K562 (cell line): ENCODE data around the gene RFX7. TPM values are rescaled to one million over a fixed set of nuclear protein-coding genes. Genes with fewer than 3 reads are reported as not detected.
A peak's percentile ranks its signal among the peaks of the same experiment; 100 is the strongest.

ENCODE experiments used
- ATAC-seq: fragments of 200-7000 bp; cut with Tn5 transposase; 3 replicates; pipeline ENCODE4 v1.9.1; 2020; ENCODE audit warnings: moderate library complexity
- BruUV-seq: library from RNA; stranded (reverse); fragments of 400-500 nt; replicated peaks from 2 replicates; lab custom pipeline; 2021; lab: Mats Ljungman, UMichigan
- CTCF ChIA-PET: fragments of 300-600 bp; formaldehyde crosslinking; extraction: SDS; loops from one replicate; lab custom pipeline; 2021; ENCODE audit warnings: low intra/inter-chr PET ratio; lab: Yijun Ruan, JAX
- POLR2A ChIA-PET: fragments of 300-600, 350-650 bp; sonication (Branson Sonifier 250); formaldehyde crosslinking; extraction: SDS; loops from one replicate; lab custom pipeline; 2021; ENCODE audit warnings: antibody characterized with exemption, inconsistent platforms; lab: Yijun Ruan, JAX
- DNase-seq, 4 experiments: peaks; one replicate each; pipeline versions ENCODE4 v3.0.0 to v3.0.0-alpha.2; 2011 to 2018; ENCODE audit warnings: low spot score in 3 of 4, mixed read lengths in 3 of 4; ENCODE audit errors: extremely low read depth in 1 of 4
- FAIRE-seq: peaks from 2 replicates; lab custom pipeline; 2011; peaks lifted over from hg19 to GRCh38; lab: Jason Lieb, UNC
- H2AFZ ChIP-seq: 2 replicates; pipeline ENCODE4 v1.6.0; 2011; ENCODE audit warnings: low read depth, low read length, control low read depth, inconsistent platforms
- H3K27ac ChIP-seq: fragments of 200-600 bp; 3 replicates; pipeline ENCODE4 v1.8.0; 2011; ENCODE audit warnings: low read depth, mild to moderate bottlenecking, control low read depth, inconsistent platforms, low read length, moderate library complexity, mixed read lengths; ENCODE audit errors: extremely low read depth
- H3K27me3 ChIP-seq, 2 experiments: fragments of 300-600 bp in 1 of 2; 2 replicates in 1 of 2; 3 replicates in 1 of 2; pipeline versions ENCODE4 v1.6.0 to v1.8.0; 2011; ENCODE audit warnings: inconsistent platforms in 2 of 2, low read length in 2 of 2, mild to moderate bottlenecking in 1 of 2, mixed read lengths in 1 of 2, moderate library complexity in 1 of 2; ENCODE audit not compliant: control insufficient read depth in 2 of 2, insufficient read depth in 2 of 2
- H3K36me3 ChIP-seq: fragments of 300-600 bp; 3 replicates; pipeline ENCODE4 v1.8.0; 2011; ENCODE audit warnings: mild to moderate bottlenecking, low read length, inconsistent platforms; ENCODE audit not compliant: control insufficient read depth, insufficient read depth
- H3K4me1 ChIP-seq, 2 experiments: fragments of 200-600 bp in 1 of 2; replicated peaks in 1 of 2; 2 replicates in 1 of 2; 3 replicates in 1 of 2; pipeline versions ENCODE4 v1.5.1 to v1.8.0; 2011; ENCODE audit warnings: inconsistent platforms in 2 of 2, low read length in 2 of 2, mild to moderate bottlenecking in 1 of 2, mixed read lengths in 1 of 2, moderate library complexity in 1 of 2; ENCODE audit not compliant: control insufficient read depth in 2 of 2, insufficient read depth in 2 of 2
- H3K4me2 ChIP-seq: 2 replicates; pipeline ENCODE4 v1.6.1; 2011; ENCODE audit warnings: low read length, control low read depth, inconsistent platforms, mixed read lengths; ENCODE audit not compliant: insufficient read depth
- H3K4me3 ChIP-seq: fragments of 200-600 bp; sonication (generic), shearing (Covaris generic); 2 replicates; pipeline ENCODE4 v1.5.1; 2016; ENCODE audit warnings: control low read depth, inconsistent platforms
- H3K79me2 ChIP-seq: fragments of 200-600 bp; 3 replicates; pipeline ENCODE4 v1.8.0; 2011; ENCODE audit warnings: low read length, inconsistent platforms; ENCODE audit not compliant: control insufficient read depth, insufficient read depth
- H3K9ac ChIP-seq, 2 experiments: 2 replicates each; pipeline versions ENCODE4 v1.6.0 to v1.6.1; 2011; ENCODE audit warnings: low read depth in 2 of 2, low read length in 2 of 2, control low read depth in 1 of 2, inconsistent platforms in 1 of 2, mild to moderate bottlenecking in 1 of 2, mixed read lengths in 1 of 2; ENCODE audit not compliant: insufficient read depth in 1 of 2
- H3K9me1 ChIP-seq: one replicate; pipeline ENCODE4 v1.6.0; 2011; ENCODE audit warnings: inconsistent platforms, mild to moderate bottlenecking, low read length, moderate library complexity; ENCODE audit not compliant: control insufficient read depth, insufficient read depth
- H3K9me3 ChIP-seq: replicated peaks from 2 replicates; pipeline ENCODE4 v1.5.1; 2011; ENCODE audit warnings: low read depth, low read length, inconsistent platforms; ENCODE audit not compliant: control insufficient read depth, insufficient read depth
- H4K20me1 ChIP-seq: replicated peaks from 2 replicates; pipeline ENCODE4 v1.6.1; 2011; ENCODE audit warnings: low read length, inconsistent platforms, mixed read lengths; ENCODE audit not compliant: control insufficient read depth, insufficient read depth
- ILK ChIP-seq: fragments of 450-650 bp; IDR thresholded peaks from 2 replicates; pipeline ENCODE4 v1.6.1; 2016; ENCODE audit warnings: missing genetic modification characterization, low read depth, mild to moderate bottlenecking, missing compliant biosample characterization, moderate library complexity, borderline replicate concordance
- KAT2B ChIP-seq: IDR thresholded peaks from one replicate; pipeline ENCODE4 v1.6.1; 2012; ENCODE audit warnings: low read depth, mild to moderate bottlenecking, control low read depth, inconsistent platforms, low read length, moderate library complexity
- NFE2L1 ChIP-seq: fragments of 450-650 bp; IDR thresholded peaks from 2 replicates; pipeline ENCODE4 v1.6.1; 2016; ENCODE audit warnings: missing genetic modification characterization, low read depth, mild to moderate bottlenecking, missing compliant biosample characterization, moderate library complexity, borderline replicate concordance
- PCBP1 ChIP-seq: fragments of 200-400 bp; formaldehyde crosslinking; IDR thresholded peaks from 2 replicates; pipeline ENCODE4 v1.6.1; 2018; ENCODE audit warnings: mild to moderate bottlenecking, low read depth, low read length; ENCODE audit not compliant: poor library complexity, severe bottlenecking
- POLR2G ChIP-seq: fragments of 200-400 bp; formaldehyde crosslinking; IDR thresholded peaks from 2 replicates; pipeline ENCODE4 v1.6.1; 2017; ENCODE audit warnings: low read depth, mild to moderate bottlenecking, antibody characterized with exemption, low read length, moderate library complexity
- ZEB2 ChIP-seq: fragments of 450-650 bp; IDR thresholded peaks from 2 replicates; pipeline ENCODE4 v1.6.1; 2016
- ZKSCAN3 ChIP-seq: fragments of 250-450 bp; sonication (Bioruptor Pico); IDR thresholded peaks from 2 replicates; pipeline ENCODE4 v1.4.0; 2020
- ZKSCAN8 ChIP-seq: fragments of 200-800 bp; sonication (Bioruptor generic); IDR thresholded peaks from 2 replicates; pipeline ENCODE4 v1.6.1; 2016; ENCODE audit warnings: missing genetic modification characterization, missing compliant biosample characterization
- in situ Hi-C: fragments of 300-500 bp; cut with MboI; formaldehyde crosslinking; loops from 4 replicates; pipeline ENCODE4 v1.15.0; 2018; ENCODE audit warnings: inconsistent platforms, mixed read lengths
- intact Hi-C: fragments of 100-400 bp; cut with micrococcal nuclease; formaldehyde crosslinking; loops from 2 replicates; pipeline ENCODE4 v1.14.2; 2022
- polyA plus RNA-seq, 8 experiments: library from polyadenylated mRNA; depleted of rRNA in 4 of 8; stranded (reverse) in 5 of 8; unstranded in 3 of 8; fragments of >200 nt; fragmentation: Nextera tagmentation in 2 of 8; fragmentation: Illumina TruSeq in 1 of 8; extraction: Ambion mirVana in 2 of 8; extraction: Trizol in 1 of 8; gene quantifications; 2 replicates each; pipeline versions ENCODE4 v1.2.1 to v1.2.3, GENCODE V29; 2011 to 2014; ENCODE audit warnings: inconsistent platforms in 1 of 8, missing spikeins in 1 of 8
- total RNA-seq, 7 experiments: library from RNA; depleted of rRNA in 6 of 7; stranded (reverse); fragments of >200 nt in 6 of 7; fragmentation: Illumina TruSeq in 2 of 7; extraction: Trizol in 2 of 7; gene quantifications; 2 replicates each; pipeline versions ENCODE4 v1.2.1 to v1.2.3, GENCODE V29; 2011 to 2021; ENCODE audit warnings: low replicate concordance in 1 of 7
- TF ChIP-seq, protein P1 (sequence below): sonication (generic); formaldehyde crosslinking; IDR thresholded peaks from 2 replicates; pipeline ENCODE4 v1.8.1; 2023; ENCODE audit warnings: mild to moderate bottlenecking, missing genetic modification reagents
- TF ChIP-seq, protein P2 (sequence below): fragments of 250-450 bp; sonication (Bioruptor Pico); IDR thresholded peaks from 2 replicates; pipeline ENCODE4 v1.5.1; 2021; ENCODE audit warnings: mild to moderate bottlenecking
- TF ChIP-seq, protein P3 (sequence below): fragments of 450-650 bp; formaldehyde crosslinking; IDR thresholded peaks from 2 replicates; pipeline ENCODE4 v1.4.0; 2022; ENCODE audit warnings: missing genetic modification characterization

RFX7 gene
- total and polyA plus RNA-seq, 9 of the 15 experiments (the other 6 are each of a cell fraction or from before 2014, with no cell fraction given): 2.4 to 17.9 (median 6.3) TPM

DNA sequence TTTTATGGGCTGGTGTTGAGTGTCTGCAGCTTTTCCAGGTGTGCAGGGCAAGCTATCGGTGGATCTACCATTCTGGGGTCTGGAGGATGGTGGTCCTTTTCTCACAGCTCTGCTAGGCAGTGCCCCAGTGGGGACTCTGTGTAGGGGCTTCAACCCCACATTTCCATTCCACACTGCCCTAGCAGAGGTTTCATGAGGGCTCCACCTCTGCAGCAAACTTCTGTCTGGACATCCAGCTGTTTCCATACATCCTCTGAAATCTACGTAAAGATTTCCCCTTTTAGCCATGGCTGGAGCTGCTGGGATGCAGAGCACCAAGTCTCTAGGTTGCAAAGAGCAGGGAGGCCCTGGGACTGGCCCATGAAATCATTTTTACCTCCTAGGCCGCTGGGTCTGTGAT is 11.6 kb downstream of the RFX7 start (continued):
- TF ChIP-seq, protein P1, sequence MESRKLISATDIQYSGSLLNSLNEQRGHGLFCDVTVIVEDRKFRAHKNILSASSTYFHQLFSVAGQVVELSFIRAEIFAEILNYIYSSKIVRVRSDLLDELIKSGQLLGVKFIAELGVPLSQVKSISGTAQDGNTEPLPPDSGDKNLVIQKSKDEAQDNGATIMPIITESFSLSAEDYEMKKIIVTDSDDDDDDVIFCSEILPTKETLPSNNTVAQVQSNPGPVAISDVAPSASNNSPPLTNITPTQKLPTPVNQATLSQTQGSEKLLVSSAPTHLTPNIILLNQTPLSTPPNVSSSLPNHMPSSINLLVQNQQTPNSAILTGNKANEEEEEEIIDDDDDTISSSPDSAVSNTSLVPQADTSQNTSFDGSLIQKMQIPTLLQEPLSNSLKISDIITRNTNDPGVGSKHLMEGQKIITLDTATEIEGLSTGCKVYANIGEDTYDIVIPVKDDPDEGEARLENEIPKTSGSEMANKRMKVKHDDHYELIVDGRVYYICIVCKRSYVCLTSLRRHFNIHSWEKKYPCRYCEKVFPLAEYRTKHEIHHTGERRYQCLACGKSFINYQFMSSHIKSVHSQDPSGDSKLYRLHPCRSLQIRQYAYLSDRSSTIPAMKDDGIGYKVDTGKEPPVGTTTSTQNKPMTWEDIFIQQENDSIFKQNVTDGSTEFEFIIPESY: peak; percentile 86
- no peak for TF ChIP-seq PCBP1
- peak; percentile 48; the same call in 1 of the 2 replicates for TF ChIP-seq ZEB2
- TF ChIP-seq, protein P2, sequence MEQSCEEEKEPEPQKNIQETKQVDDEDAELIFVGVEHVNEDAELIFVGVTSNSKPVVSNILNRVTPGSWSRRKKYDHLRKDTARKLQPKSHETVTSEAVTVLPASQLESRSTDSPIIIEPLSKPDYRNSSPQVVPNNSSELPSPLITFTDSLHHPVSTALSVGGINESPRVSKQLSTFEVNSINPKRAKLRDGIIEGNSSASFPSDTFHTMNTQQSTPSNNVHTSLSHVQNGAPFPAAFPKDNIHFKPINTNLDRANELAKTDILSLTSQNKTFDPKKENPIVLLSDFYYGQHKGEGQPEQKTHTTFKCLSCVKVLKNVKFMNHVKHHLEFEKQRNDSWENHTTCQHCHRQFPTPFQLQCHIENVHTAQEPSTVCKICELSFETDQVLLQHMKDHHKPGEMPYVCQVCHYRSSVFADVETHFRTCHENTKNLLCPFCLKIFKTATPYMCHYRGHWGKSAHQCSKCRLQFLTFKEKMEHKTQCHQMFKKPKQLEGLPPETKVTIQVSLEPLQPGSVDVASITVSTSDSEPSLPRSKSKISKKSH (CRISPR knock-in tag): peak; percentile 70; the same call in 1 of the 2 replicates

DNA sequence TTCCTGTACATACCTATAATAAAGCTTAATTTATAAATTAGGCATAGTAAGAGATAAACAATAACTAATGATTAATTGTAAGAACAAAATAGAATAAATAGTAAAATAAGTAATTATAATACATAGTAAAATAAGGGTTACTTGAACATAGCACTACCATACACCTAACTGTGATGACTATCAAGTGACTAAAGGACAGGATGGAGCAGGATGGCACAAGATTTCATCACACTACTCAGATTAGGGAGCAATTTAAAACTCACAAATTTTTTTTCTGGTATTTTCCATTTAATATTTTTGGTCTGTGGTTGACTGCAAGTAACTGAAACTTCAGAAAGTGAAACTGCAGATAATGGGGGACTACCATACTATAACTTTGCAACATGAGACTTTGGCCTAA is 14.8 kb downstream of the RFX7 start:
- intact Hi-C loops: no loop called here
- Histone ChIP-seq H3K36me3 (peaks cover 25% of the 10 kb centered on the region), H3K9me1 (no peaks in the 10 kb centered on the region), H2AFZ (no peak overlapping the region), H3K4me1 (no peaks in the 10 kb centered on the region), H3K4me3 (no peak overlapping the region), H3K4me2 (no peak overlapping the region), H3K27me3 (no peaks in the 10 kb centered on the region), H3K9me3 (peaks cover 15% of the 10 kb centered on the region), H4K20me1 (no peaks in the 10 kb centered on the region), H3K9ac (no peak overlapping the region), H3K27ac (no peak overlapping the region), H3K79me2 (peaks cover 42% of the 10 kb centered on the region)
- no TSS peak for BruUV-seq
- POLR2A ChIA-PET: interaction anchor here (1.5 kb wide), 1 partner anchor 56 kb away, joined by 3 read pairs; no protein-coding TSS in a partner anchor
- DNase-seq: no peak
- in situ Hi-C loops: no loop called here
- FAIRE-seq: no peak
- TF ChIP-seq NFE2L1 (tag) (no peak), ZKSCAN8 (CRISPR knock-in tag) (no peak), ILK (tag) (no peak), POLR2G (no peak), ZKSCAN3 (CRISPR knock-in tag) (no peak), KAT2B (no peak)
- TF ChIP-seq, protein P3, sequence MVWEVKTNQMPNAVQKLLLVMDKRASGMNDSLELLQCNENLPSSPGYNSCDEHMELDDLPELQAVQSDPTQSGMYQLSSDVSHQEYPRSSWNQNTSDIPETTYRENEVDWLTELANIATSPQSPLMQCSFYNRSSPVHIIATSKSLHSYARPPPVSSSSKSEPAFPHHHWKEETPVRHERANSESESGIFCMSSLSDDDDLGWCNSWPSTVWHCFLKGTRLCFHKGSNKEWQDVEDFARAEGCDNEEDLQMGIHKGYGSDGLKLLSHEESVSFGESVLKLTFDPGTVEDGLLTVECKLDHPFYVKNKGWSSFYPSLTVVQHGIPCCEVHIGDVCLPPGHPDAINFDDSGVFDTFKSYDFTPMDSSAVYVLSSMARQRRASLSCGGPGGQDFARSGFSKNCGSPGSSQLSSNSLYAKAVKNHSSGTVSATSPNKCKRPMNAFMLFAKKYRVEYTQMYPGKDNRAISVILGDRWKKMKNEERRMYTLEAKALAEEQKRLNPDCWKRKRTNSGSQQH: no peak
- ATAC-seq: no peak
- CTCF ChIA-PET: no interaction called here
